HCT116 (cell line): ENCODE measurements around the gene TYRO3. TPM values are rescaled to one million over a fixed set of nuclear protein-coding genes. Genes with fewer than 3 reads are reported as not detected.
"Not testable (repeated sequence)": the region's sequence is repeated elsewhere in the genome, so short reads cannot be mapped to it uniquely, and the experiment has no call there.

Source experiments
- ATAC-seq: fragments of 200-7000 bp; cut with Tn5 transposase; 2 replicates; pipeline ENCODE4 v1.9.1; 2020; ENCODE audit warnings: mild to moderate bottlenecking, moderate library complexity
- BruUV-seq: library from RNA; stranded (reverse); fragments of 400-500 nt; replicated peaks from 2 replicates; lab custom pipeline; 2021; lab: Mats Ljungman, UMichigan
- CTCF ChIA-PET: fragments of 300-600 bp; sonication (Branson Sonifier 250); formaldehyde crosslinking; loops from one replicate; lab custom pipeline; 2021; ENCODE audit warnings: antibody characterized with exemption; lab: Charles Lee
- POLR2A ChIA-PET: fragments of 300-600, 350-600 bp; sonication (Branson Sonifier 250); formaldehyde crosslinking; loops from one replicate; lab custom pipeline; 2021; ENCODE audit warnings: antibody characterized with exemption; lab: Charles Lee
- RAD21 ChIA-PET, 2 experiments: fragments of 300-600 bp; sonication (Branson Sonifier 250); formaldehyde crosslinking; loops; one replicate each; lab custom pipeline; 2023; ENCODE audit warnings: low total read pairs in 2 of 2; ENCODE audit not compliant: uncharacterized antibody in 2 of 2, unreplicated experiment in 2 of 2, low non-redundant PET in 1 of 2; lab: Charles Lee
- DNase-seq: peaks from one replicate; pipeline ENCODE4 v3.0.0-alpha.2; 2010; ENCODE audit warnings: low read depth, low spot score
- H2AFZ ChIP-seq: fragments of 200-600 bp; shearing (Covaris generic), sonication (generic); 2 replicates; pipeline ENCODE4 v1.6.1; 2017; ENCODE audit warnings: low read depth, mixed run types, mixed read lengths, antibody characterized with exemption, low read length; ENCODE audit not compliant: poor library complexity, severe bottlenecking
- H3K27ac ChIP-seq: 2 replicates; pipeline ENCODE4 v1.5.1; 2012; ENCODE audit warnings: low read depth, low read length
- H3K27me3 ChIP-seq: fragments of 200-600 bp; sonication (generic); 2 replicates; pipeline ENCODE4 v1.6.1; 2016; ENCODE audit warnings: mixed run types, low read length, mixed read lengths; ENCODE audit not compliant: insufficient read depth
- H3K36me3 ChIP-seq, 2 experiments: fragments of 200-500 bp in 1 of 2; fragments of 200-600 bp in 1 of 2; sonication (Bioruptor generic) in 1 of 2; sonication (generic) in 1 of 2; 2 replicates each; pipeline versions ENCODE4 v1.5.1 to v1.6.1; 2014 to 2016; ENCODE audit warnings: low read length in 2 of 2, inconsistent platforms in 1 of 2, mixed read lengths in 1 of 2, mixed run types in 1 of 2; ENCODE audit not compliant: insufficient read depth in 2 of 2, control insufficient read depth in 1 of 2
- H3K4me1 ChIP-seq, 2 experiments: fragments of 200-600 bp in 1 of 2; sonication (generic) in 1 of 2; 2 replicates each; pipeline versions ENCODE4 v1.5.1 to v1.6.1; 2012 to 2017; ENCODE audit warnings: low read length in 2 of 2, inconsistent platforms in 1 of 2, mild to moderate bottlenecking in 1 of 2, mixed read lengths in 1 of 2, mixed run types in 1 of 2, moderate library complexity in 1 of 2; ENCODE audit not compliant: insufficient read depth in 2 of 2, control insufficient read depth in 1 of 2
- H3K4me2 ChIP-seq: fragments of 200-600 bp; sonication (generic); 2 replicates; pipeline ENCODE4 v1.6.1; 2017; ENCODE audit warnings: mixed run types, low read length, mixed read lengths
- H3K4me3 ChIP-seq, 2 experiments: fragments of 200-600 bp in 1 of 2; sonication (generic) in 1 of 2; replicated peaks in 1 of 2; 2 replicates each; pipeline ENCODE4 v1.5.1; 2011 to 2016; ENCODE audit warnings: low read length in 2 of 2, control low read depth in 1 of 2, low read depth in 1 of 2, mild to moderate bottlenecking in 1 of 2, mixed read lengths in 1 of 2, mixed run types in 1 of 2
- H3K79me2 ChIP-seq: fragments of 200-600 bp; sonication (generic); 2 replicates; pipeline ENCODE4 v1.6.1; 2017; ENCODE audit warnings: mild to moderate bottlenecking, mixed run types, low read length, moderate library complexity, mixed read lengths; ENCODE audit not compliant: insufficient read depth
- H3K9ac ChIP-seq: fragments of 200-600 bp; sonication (generic); 2 replicates; pipeline ENCODE4 v1.6.1; 2016; ENCODE audit warnings: low read length, mixed read lengths
- H3K9me2 ChIP-seq: fragments of 200-600 bp; sonication (generic), shearing (Covaris generic); 2 replicates; pipeline ENCODE4 v1.6.1; 2017; ENCODE audit warnings: mixed run types, mild to moderate bottlenecking, moderate library complexity; ENCODE audit not compliant: insufficient read depth
- H3K9me3 ChIP-seq, 2 experiments: fragments of 200-500 bp in 1 of 2; fragments of 200-600 bp in 1 of 2; sonication (Bioruptor generic) in 1 of 2; sonication (generic) in 1 of 2; 2 replicates each; pipeline ENCODE4 v1.6.1; 2014 to 2017; ENCODE audit warnings: low read length in 2 of 2, mixed read lengths in 2 of 2, inconsistent platforms in 1 of 2, low read depth in 1 of 2, mild to moderate bottlenecking in 1 of 2, mixed run types in 1 of 2, moderate library complexity in 1 of 2; ENCODE audit not compliant: control insufficient read depth in 1 of 2, insufficient read depth in 1 of 2
- H4K20me1 ChIP-seq: fragments of 200-600 bp; sonication (generic), shearing (Covaris generic); 2 replicates; pipeline ENCODE4 v1.6.1; 2017; ENCODE audit warnings: mixed run types, mild to moderate bottlenecking, moderate library complexity; ENCODE audit not compliant: insufficient read depth
- ATF3 ChIP-seq: IDR thresholded peaks from 2 replicates; pipeline ENCODE4 v1.6.1; 2012
- CBX3 ChIP-seq: IDR thresholded peaks from 2 replicates; pipeline ENCODE4 v1.6.1; 2012; ENCODE audit warnings: low read depth
- CEBPB ChIP-seq: IDR thresholded peaks from 2 replicates; pipeline ENCODE4 v1.6.1; 2012; ENCODE audit warnings: low read depth
- EGR1 ChIP-seq: IDR thresholded peaks from 2 replicates; pipeline ENCODE4 v1.6.1; 2012; ENCODE audit warnings: low read depth
- ELF1 ChIP-seq: IDR thresholded peaks from 2 replicates; pipeline ENCODE4 v1.6.1; 2012; ENCODE audit warnings: low read depth, borderline replicate concordance
- EZH2 ChIP-seq: fragments of 200-600 bp; sonication (generic); IDR thresholded peaks from 2 replicates; pipeline ENCODE4 v1.6.1; 2017; ENCODE audit warnings: antibody characterized with exemption, mixed run types
- EZH2phosphoT487 ChIP-seq: fragments of 200-600 bp; IDR thresholded peaks from 2 replicates; pipeline ENCODE4 v1.6.1; 2018; ENCODE audit warnings: antibody characterized with exemption, borderline replicate concordance
- FOSL1 ChIP-seq: IDR thresholded peaks from 2 replicates; pipeline ENCODE4 v1.6.1; 2012; ENCODE audit warnings: low read depth
- JUND ChIP-seq: IDR thresholded peaks from 2 replicates; pipeline ENCODE4 v1.6.1; 2012
- POLR2A ChIP-seq: IDR thresholded peaks from 2 replicates; pipeline ENCODE4 v1.7.0; 2011; ENCODE audit warnings: borderline replicate concordance; ENCODE audit not compliant: insufficient read depth, insufficient read length; ENCODE audit errors: extremely low read depth
- SP1 ChIP-seq: IDR thresholded peaks from 2 replicates; pipeline ENCODE4 v1.6.1; 2012; ENCODE audit warnings: low read depth
- SRF ChIP-seq: IDR thresholded peaks from 2 replicates; pipeline ENCODE4 v1.6.1; 2012; ENCODE audit warnings: low read depth
- YY1 ChIP-seq: IDR thresholded peaks from 2 replicates; pipeline ENCODE4 v1.6.1; 2011; ENCODE audit warnings: low read length, low read depth, moderate library complexity, mild to moderate bottlenecking; ENCODE audit not compliant: insufficient replicate concordance; ENCODE audit errors: extremely low read depth
- ZFX ChIP-seq: fragments of 450-650 bp; IDR thresholded peaks from 2 replicates; pipeline ENCODE4 v1.6.1; 2017
- ZNF274 ChIP-seq: fragments of 200-500 bp; sonication (Bioruptor generic); IDR thresholded peaks from 2 replicates; pipeline ENCODE4 v1.6.1; 2014; ENCODE audit warnings: mild to moderate bottlenecking, low read depth, low read length, inconsistent platforms
- intact Hi-C: fragments of 100-400 bp; cut with micrococcal nuclease; formaldehyde crosslinking; loops from 2 replicates; pipeline ENCODE4 v1.10.0; 2022
- total RNA-seq: library from RNA; stranded (reverse); gene quantifications from one replicate; pipeline ENCODE4 v1.2.1, GENCODE V29; 2021; ENCODE audit not compliant: unreplicated experiment
- TF ChIP-seq, protein P1 (sequence below): IDR thresholded peaks from 2 replicates; pipeline ENCODE4 v1.6.1; 2012; ENCODE audit warnings: low read depth

TYRO3 gene
- total RNA-seq, 1 experiment from 2014 or later, result 34.6 TPM

- TF ChIP-seq SP1 (no peak), SRF (no peak), ZNF274 (no peak), JUND (no peak), EGR1 (no peak)
- TF ChIP-seq, all 23 proteins: peak for 0
Observed at GRCh38 chr15:41568350-41569017, 9.5 kb downstream of the TYRO3 start (continued).

GRCh38 chr15:41569232-41569631 is 10.2 kb downstream of the TYRO3 start:
- H3K9me3 ChIP-seq, H3K9me2 ChIP-seq, H3K4me3 ChIP-seq, RAD21 ChIA-PET, H3K4me1 ChIP-seq, H3K9ac ChIP-seq, POLR2A ChIA-PET, CTCF ChIA-PET, H3K27ac ChIP-seq, H3K79me2 ChIP-seq, H2AFZ ChIP-seq, BruUV-seq, H3K27me3 ChIP-seq, ATAC-seq, H3K4me2 ChIP-seq, H4K20me1 ChIP-seq, DNase-seq: not testable (repeated sequence)
- intact Hi-C loops, result loop anchor here (10.0 kb wide), 1 partner anchor 76 kb away; no protein-coding TSS in a partner anchor
- H3K36me3 ChIP-seq, result peaks cover 11 to 16% of the 10 kb centered on the region in 2 experiments; a peak in 2 of 4 replicates

DNA sequence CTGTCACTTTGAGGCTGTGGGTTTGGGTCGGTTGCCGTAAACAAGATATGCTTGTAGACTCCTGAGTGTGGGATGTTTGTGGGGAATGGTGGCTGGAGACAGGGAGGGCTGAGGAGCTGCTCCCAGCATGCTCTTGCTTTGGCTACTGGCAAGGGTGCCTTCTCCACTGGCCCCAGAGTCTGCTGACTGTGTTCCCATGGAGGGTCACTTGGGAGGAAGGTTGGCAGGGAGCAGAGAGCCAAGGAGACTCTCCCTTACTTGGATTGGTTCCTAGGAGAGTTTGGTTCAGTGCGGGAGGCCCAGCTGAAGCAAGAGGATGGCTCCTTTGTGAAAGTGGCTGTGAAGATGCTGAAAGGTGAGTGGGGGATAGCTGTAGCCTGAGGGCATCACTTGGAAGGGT is 11.8 kb downstream of the TYRO3 start:
- RAD21 ChIA-PET, result no interaction called here
- H3K36me3 ChIP-seq, result peaks cover 11 to 16% of the 10 kb centered on the region in 2 experiments; a peak in 2 of 4 replicates
- CTCF ChIA-PET, result interaction anchor here (1.0 kb wide), 1 partner anchor 204 kb away, joined by 4 read pairs; the partner anchor contains the start of gene MAPKBP1
- TF ChIP-seq ZFX, result no peak
- TF ChIP-seq EGR1, result no peak
- TF ChIP-seq EZH2, result no peak
- TF ChIP-seq POLR2A, result no peak
- TF ChIP-seq SRF, result no peak
- no peak for TF ChIP-seq CEBPB
- no peak for TF ChIP-seq ATF3
- TF ChIP-seq EZH2phosphoT487, result no peak
- no peak for TF ChIP-seq FOSL1
- TF ChIP-seq YY1, result no peak
- TF ChIP-seq, protein P1, sequence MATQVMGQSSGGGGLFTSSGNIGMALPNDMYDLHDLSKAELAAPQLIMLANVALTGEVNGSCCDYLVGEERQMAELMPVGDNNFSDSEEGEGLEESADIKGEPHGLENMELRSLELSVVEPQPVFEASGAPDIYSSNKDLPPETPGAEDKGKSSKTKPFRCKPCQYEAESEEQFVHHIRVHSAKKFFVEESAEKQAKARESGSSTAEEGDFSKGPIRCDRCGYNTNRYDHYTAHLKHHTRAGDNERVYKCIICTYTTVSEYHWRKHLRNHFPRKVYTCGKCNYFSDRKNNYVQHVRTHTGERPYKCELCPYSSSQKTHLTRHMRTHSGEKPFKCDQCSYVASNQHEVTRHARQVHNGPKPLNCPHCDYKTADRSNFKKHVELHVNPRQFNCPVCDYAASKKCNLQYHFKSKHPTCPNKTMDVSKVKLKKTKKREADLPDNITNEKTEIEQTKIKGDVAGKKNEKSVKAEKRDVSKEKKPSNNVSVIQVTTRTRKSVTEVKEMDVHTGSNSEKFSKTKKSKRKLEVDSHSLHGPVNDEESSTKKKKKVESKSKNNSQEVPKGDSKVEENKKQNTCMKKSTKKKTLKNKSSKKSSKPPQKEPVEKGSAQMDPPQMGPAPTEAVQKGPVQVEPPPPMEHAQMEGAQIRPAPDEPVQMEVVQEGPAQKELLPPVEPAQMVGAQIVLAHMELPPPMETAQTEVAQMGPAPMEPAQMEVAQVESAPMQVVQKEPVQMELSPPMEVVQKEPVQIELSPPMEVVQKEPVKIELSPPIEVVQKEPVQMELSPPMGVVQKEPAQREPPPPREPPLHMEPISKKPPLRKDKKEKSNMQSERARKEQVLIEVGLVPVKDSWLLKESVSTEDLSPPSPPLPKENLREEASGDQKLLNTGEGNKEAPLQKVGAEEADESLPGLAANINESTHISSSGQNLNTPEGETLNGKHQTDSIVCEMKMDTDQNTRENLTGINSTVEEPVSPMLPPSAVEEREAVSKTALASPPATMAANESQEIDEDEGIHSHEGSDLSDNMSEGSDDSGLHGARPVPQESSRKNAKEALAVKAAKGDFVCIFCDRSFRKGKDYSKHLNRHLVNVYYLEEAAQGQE, result no peak
- TF ChIP-seq CBX3, result no peak
- no peak for TF ChIP-seq ELF1

More for the DNA sequence above, 11.8 kb downstream of the TYRO3 start:
- no peaks in the 10 kb centered on the region for H3K4me1 ChIP-seq
- no peaks in the 10 kb centered on the region for H4K20me1 ChIP-seq
- intact Hi-C loops, result no loop called here
- H3K27ac ChIP-seq, result no peak overlapping the region
- ATAC-seq (no peak), DNase-seq (no peak)
- no peaks in the 10 kb centered on the region for H3K9me3 ChIP-seq
- BruUV-seq, result no TSS peak
- no peak overlapping the region for H2AFZ ChIP-seq
- no peak overlapping the region for H3K9ac ChIP-seq
- H3K4me2 ChIP-seq, result no peak overlapping the region
- H3K27me3 ChIP-seq, result no peaks in the 10 kb centered on the region
- H3K9me2 ChIP-seq, result no peaks in the 10 kb centered on the region
- H3K4me3 ChIP-seq, result no peak overlapping the region
- POLR2A ChIA-PET, result no interaction called here
- no peaks in the 10 kb centered on the region for H3K79me2 ChIP-seq
